Middle frontal gyrus (tissue), 1 donor: ENCODE results near the gene EPB41L5.
A peak's percentile ranks its signal among the peaks of the same experiment; 100 is the strongest.
"Not testable (repeated sequence)": the region's sequence is repeated elsewhere in the genome, so short reads cannot be mapped to it uniquely, and the experiment has no call there.

Experiments
- DNase-seq: peaks from one replicate; pipeline ENCODE4 v3.0.0-alpha.2; 2015; ENCODE audit warnings: low spot score; ENCODE audit errors: extremely low spot score

Gene EPB41L5

DNA sequence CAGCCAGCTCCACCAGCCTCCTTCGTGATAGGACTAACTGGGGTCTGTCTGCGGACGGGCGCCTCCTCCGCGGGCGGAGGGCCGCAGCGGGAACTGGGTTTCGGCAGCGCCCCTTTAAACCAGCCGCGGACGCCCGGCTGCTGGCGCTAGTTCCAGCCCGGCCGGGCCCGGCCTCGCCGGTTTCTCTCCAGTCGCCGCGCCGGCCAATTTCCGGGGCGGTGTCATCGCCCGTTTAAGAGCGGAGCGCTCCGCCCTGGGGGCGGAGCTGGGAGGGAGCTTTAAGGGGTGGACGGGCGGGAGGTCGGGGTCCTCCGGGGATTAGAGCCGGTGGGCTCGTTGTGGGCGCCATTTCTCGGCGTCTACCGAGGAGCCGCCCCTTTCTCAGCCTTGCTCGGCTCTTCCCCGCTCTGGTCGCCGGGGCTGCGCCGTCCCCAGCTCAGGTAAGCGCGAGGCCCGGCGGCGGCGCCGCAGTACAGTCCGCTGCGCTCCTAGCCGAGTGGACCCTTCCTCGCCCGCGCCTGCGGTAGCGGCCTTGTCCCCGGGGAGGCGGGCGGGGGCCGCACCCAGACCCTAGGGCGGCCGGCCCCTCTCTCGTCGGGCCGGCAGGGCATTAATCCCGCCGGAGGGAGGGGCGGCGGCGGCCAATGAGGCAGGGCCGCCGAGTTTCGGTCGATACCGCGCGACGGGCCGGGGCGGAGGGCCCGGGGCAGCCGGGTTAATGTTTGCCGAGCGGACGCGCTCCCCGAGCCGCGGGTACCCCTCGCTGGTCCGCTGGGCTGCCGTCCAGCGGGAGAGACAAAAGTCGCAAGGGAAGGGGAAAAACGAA, at the start of gene EPB41L5:
EPB41L5 (plus strand) TSS at position 307 of the 826 bp plus-strand sequence. CDS start 6,008 bp downstream, outside the sequence.
- peak; percentile 87 for DNase-seq

GRCh38 chr2:119981896-119982295, 31.0 kb upstream of the EPB41L5 start:
- no peak for DNase-seq

- no peak for DNase-seq
Observed at GRCh38 chr2:119982506-119982905, 30.4 kb upstream of the EPB41L5 start.

DNA sequence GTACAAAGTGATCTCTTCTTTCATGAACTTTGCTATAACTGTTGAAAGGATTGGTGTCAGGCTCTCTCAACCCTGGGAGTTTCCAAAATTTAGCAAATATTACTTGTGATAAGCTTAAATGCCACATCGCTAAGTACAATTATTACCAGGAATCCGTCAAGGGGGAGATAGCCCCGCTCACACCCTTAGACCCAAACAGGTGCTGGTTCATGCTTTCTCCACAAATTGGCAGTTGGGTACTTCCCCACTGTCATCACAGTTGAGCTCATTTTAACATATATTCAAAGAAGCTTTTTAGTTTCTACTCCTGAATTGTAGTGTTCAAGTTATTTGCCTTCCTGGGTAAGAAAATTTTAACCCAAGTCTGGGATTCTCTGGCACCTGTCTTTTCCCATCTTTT, 29.8 kb upstream of the EPB41L5 start:
- no peak for DNase-seq

- no peak for DNase-seq
Observed at GRCh38 chr2:119996148-119996547, 16.7 kb upstream of the EPB41L5 start.

- not testable (repeated sequence) for DNase-seq
Observed at GRCh38 chr2:119996896-119997891, 15.7 kb upstream of the EPB41L5 start.

DNA sequence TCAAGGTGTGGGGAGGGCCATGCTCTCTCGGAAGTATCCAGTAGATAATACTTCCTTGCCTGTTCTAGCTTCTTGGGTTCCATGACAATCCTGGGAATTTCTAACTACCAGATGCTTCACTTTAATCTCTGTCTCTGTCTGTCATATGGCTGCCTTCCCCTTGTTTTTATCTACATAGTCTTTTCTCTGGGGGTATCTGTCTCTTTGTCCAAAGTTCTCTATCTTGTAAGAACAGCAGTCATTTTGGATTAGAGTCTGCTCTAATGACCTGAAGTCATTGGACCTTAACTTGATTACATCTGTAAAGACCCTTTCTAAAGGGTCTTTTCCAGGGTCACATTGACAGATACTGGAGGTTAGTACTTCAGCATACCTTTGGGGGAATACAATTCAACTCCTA, 11.4 kb upstream of the EPB41L5 start:
- DNase-seq: no peak

- DNase-seq: no peak
Observed at GRCh38 chr2:120004254-120004653, 8.6 kb upstream of the EPB41L5 start.

- DNase-seq: no peak
Observed at GRCh38 chr2:120005834-120006521, 6.9 kb upstream of the EPB41L5 start.

DNA sequence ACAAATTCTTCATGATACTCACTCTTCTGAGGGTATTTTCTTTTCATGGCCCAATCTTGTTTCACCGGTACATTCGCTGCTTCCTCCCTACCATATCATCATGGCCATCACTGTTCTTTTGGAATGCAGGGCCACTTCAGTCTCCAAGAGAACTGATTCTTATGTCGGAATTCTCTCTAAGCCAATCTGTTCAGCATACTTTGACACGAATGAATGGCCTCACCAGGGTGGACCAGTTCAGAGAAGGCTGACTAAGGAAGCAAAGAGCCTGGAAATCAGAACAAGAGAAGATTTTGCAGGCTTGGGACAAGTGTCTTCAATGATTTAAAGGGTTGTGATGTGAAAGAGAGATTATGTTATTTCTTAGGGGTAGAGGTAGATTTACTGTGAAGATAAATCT, 5.0 kb upstream of the EPB41L5 start:
- DNase-seq: no peak

DNA sequence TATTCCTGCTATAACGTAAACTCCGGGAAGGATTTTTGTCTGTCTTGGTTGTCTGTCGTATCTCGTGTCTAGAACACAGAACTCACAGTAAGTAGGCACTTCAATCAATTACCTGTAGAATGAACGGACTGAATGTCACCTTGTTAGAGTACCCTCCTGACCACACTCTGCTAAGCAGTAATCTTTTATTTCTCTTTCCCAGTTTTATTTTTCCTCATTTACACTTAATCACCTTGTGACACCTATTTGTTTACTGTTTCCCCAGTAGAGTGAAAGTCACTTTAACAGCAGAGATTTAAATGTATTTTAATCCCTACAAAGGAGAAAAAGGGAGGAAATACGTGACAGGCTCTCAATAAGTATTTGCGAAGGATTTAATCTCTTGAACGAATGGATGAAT, 514 bp upstream of the EPB41L5 start:
- no peak for DNase-seq

DNA sequence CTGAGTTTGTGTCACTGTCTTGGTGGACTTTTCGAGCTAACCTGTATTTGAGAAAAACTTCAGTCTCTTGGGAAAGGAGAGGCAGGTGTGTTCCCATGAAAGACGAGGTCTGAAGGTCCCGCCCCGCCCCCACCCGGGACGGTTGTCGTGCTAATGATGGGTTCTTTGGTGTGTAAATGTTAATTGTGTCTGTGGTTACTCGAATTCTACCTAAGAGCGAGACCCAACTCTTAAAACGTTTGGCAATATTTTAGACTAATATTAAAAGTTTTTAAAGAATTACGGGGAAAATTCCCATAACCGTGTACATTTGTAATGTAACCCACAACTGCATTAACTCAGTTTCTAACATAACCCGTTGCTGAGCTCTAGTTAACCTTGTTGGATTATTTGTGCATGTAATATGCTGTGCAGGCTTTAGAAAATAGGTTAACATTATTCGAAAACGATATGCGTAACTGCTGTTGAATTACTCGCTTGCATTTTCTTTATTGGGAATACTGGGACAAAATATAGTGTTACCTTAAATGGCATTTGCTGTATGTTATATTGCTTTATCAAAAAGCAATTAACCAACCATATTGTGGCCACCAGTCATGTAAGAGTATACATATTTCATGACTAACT, 833 bp downstream of the EPB41L5 start:
- no peak for DNase-seq

DNA sequence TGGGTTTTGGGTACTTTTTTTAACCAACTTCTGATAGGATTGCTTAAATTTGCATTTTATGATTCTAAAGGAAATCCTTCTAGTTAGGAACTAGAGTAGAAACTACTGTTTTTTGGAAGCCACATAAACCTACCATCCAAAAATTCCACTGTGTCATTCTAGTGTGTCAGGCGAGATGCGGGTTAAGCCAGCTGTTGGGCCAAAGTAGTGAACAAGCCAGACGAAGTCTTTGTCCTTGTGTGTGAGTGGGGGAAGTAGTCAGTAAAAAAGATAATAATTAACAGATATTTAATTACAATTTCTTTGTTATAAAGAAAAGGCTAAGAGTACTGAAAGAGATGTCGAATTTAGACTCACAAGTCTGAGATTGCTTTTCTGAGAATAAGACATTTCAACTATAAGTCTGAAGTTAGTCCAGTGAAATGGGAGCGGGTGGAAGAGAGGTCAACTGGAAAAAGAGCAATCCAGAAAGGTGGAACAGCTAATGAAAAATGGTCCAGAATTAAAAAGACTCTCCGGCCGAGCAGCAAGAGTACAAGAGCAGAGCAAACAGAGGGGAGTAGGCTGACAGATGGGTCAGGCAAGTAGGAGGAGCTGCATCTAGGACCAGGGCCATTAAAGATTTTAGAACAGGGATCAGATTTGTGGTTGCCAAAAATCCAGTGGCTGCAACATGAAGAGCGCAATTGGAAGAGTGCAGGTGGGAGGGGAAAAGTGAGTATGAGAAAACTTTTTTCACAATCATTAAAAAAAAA, 1.5 kb downstream of the EPB41L5 start:
- no peak for DNase-seq

GRCh38 chr2:120016800-120017199, 3.9 kb downstream of the EPB41L5 start:
- DNase-seq: no peak

DNA sequence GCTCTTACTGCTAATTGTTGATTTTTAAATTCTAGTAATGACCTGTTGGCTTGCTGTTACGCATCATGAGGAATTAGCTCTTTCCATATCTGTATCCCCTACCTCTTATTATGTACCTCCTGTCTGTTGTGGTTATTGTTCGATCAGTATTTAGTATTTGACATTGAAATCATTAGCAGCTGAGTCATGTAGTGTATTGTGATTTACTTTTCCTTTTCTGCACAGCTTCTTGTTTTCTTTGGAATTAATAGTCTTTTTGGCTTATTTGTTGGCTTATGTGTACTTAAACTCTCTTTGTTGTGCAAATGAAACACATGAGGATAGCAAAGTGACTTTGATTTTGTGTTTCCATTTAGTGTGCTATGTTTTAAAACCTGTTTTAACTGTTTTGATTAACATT, 4.3 kb downstream of the EPB41L5 start:
- DNase-seq: no peak

GRCh38 chr2:120018549-120018948, 5.7 kb downstream of the EPB41L5 start:
- no peak for DNase-seq

GRCh38 chr2:120020554-120020953, 7.7 kb downstream of the EPB41L5 start:
- no peak for DNase-seq

GRCh38 chr2:120022505-120022904, 9.6 kb downstream of the EPB41L5 start:
- not testable (repeated sequence) for DNase-seq

- DNase-seq: no peak
Observed at GRCh38 chr2:120026890-120027289, 14.0 kb downstream of the EPB41L5 start.

- DNase-seq: no peak
Observed at GRCh38 chr2:120028795-120029194, 15.9 kb downstream of the EPB41L5 start.
